NCI-H146 treated with DMSO at 0.1 percent for 48 hours (cell line): Measurements from ENCODE around the gene SKOR1.

Experiments
- DNase-seq: peaks from one replicate; lab custom pipeline; 2025; ENCODE audit not compliant: unreplicated experiment; lab: John Stamatoyannopoulos, UW

The SKOR1 gene

GRCh38 chr15:67816668-67817067 is 8.6 kb upstream of the SKOR1 start:
- DNase-seq = no peak

GRCh38 chr15:67818464-67818863 is 6.8 kb upstream of the SKOR1 start:
- no peak for DNase-seq

- DNase-seq = no peak
These were observed 5.7 kb upstream of the SKOR1 start for GRCh38 chr15:67819636-67820035.

- no peak for DNase-seq
These were observed 5.0 kb upstream of the SKOR1 start for GRCh38 chr15:67820122-67820991.

- no peak for DNase-seq
These were observed 4.1 kb upstream of the SKOR1 start for GRCh38 chr15:67820992-67821783.

GRCh38 chr15:67821784-67822440 is 3.4 kb upstream of the SKOR1 start:
- DNase-seq = peak; percentile 65

- peak; percentile 9 for DNase-seq
These were observed 2.6 kb upstream of the SKOR1 start for GRCh38 chr15:67822537-67823313.

- DNase-seq = peak; percentile 41
These were observed 1.8 kb upstream of the SKOR1 start for GRCh38 chr15:67823314-67824196.

- no peak for DNase-seq
These were observed 926 bp upstream of the SKOR1 start for GRCh38 chr15:67824197-67824968.

- DNase-seq = no peak
These were observed 790 bp downstream of the SKOR1 start for GRCh38 chr15:67825881-67826716.

- no peak for DNase-seq
These were observed 1.6 kb downstream of the SKOR1 start for GRCh38 chr15:67826717-67827561.

GRCh38 chr15:67827562-67828277 is 2.4 kb downstream of the SKOR1 start:
- DNase-seq = no peak

- DNase-seq = no peak
These were observed 3.1 kb downstream of the SKOR1 start for GRCh38 chr15:67828278-67828968.

GRCh38 chr15:67828969-67829646 is 3.8 kb downstream of the SKOR1 start:
- DNase-seq = no peak

GRCh38 chr15:67829647-67830504 is 4.6 kb downstream of the SKOR1 start:
- DNase-seq = no peak
